Measurements from ENCODE around the gene TMEM255B. TPM values are rescaled to one million over a fixed set of nuclear protein-coding genes. Genes with fewer than 3 reads are reported as not detected.

TMEM255B gene
- total and polyA plus RNA-seq, 9 of the 15 experiments (the other 6 are each of a cell fraction or from before 2014, with no cell fraction given) = 0.01 to 0.75 (median 0.23) TPM

DNA sequence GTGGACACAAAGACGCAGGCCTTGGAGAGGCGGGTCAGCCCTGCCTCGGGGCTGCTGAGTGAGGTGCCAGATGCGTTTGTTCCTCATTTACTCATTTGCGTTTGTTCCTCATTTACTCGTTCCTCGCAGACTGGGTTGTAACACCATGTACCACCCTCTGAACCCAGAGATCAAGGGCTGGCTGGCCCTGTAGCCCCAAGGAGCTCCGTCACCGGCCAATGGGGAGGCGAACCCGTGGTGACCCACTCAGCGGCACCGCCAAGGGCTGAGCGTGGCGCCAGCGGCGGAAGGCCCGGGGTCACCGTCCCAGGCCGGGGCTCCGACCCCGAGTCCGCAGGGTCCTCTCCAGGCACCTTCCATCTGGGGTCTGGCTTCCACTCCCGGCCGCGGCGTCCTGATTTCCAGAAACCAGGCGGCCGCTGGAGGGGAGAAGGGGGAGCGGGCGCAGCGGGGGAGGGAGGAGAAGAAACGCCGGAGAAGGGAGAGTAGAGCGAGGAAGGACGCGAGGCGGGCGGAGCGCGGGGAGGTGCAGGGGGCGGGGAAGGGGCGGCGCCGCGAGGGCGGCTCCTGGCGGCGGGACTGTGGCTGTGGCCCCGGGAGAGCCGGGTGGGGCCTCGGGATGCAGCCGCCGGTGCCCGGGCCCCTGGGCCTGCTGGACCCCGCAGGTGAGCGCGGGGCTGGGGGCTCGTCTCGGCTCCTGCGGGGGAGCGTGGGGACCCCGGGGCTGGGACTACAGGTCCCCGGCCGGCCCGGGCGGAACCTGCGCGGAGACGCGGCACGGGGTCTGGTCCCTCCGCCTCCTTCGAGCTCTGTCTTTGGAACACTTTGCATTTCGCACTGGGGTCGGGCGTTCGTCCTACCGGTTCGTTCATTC is at the start of gene TMEM255B (continued):
- TF ChIP-seq, protein P1, sequence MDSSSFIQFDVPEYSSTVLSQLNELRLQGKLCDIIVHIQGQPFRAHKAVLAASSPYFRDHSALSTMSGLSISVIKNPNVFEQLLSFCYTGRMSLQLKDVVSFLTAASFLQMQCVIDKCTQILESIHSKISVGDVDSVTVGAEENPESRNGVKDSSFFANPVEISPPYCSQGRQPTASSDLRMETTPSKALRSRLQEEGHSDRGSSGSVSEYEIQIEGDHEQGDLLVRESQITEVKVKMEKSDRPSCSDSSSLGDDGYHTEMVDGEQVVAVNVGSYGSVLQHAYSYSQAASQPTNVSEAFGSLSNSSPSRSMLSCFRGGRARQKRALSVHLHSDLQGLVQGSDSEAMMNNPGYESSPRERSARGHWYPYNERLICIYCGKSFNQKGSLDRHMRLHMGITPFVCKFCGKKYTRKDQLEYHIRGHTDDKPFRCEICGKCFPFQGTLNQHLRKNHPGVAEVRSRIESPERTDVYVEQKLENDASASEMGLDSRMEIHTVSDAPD (CRISPR knock-in tag; IDR thresholded peaks at IDR 0.05) = no peak
- TF ChIP-seq ZNF212 (CRISPR knock-in tag; IDR thresholded peaks at IDR 0.05) (no peak), CEBPG (CRISPR knock-in tag; IDR thresholded peaks at IDR 0.05) (no peak), CEBPG (tag; conservative IDR thresholded peaks at IDR 0.05 in 1 of 2, IDR thresholded peaks at IDR 0.05 in 1 of 2) (no peak), ZNF263 (CRISPR knock-in tag; IDR thresholded peaks at IDR 0.05; ENCODE audit: borderline replicate concordance) (no peak), ZNF324 (CRISPR knock-in tag; IDR thresholded peaks at IDR 0.05) (no peak), COPS2 (conservative IDR thresholded peaks at IDR 0.05) (no peak), MBD2 (IDR thresholded peaks at IDR 0.05; ENCODE audit: borderline replicate concordance, low read depth) (no peak), PURB (CRISPR knock-in tag; IDR thresholded peaks at IDR 0.05; ENCODE audit: low read depth) (no peak), SIX5 (IDR thresholded peaks at IDR 0.05; ENCODE audit: borderline replicate concordance in 1 of 2, insufficient read depth in 1 of 2, low read depth in 1 of 2, low read length in 2 of 2) (no peak), NR2C2 (CRISPR knock-in tag; IDR thresholded peaks at IDR 0.05) (no peak), NR2C2 (tag; IDR thresholded peaks at IDR 0.05) (peak; percentile 32; the same call in 1 of the 2 replicates), ZNF785 (CRISPR knock-in tag; IDR thresholded peaks at IDR 0.05) (no peak), ZNF584 (CRISPR knock-in tag; IDR thresholded peaks at IDR 0.05; ENCODE audit: low read depth) (no peak), L3MBTL2 (IDR thresholded peaks at IDR 0.05) (peak; percentile 71; the same call in 1 of the 2 replicates), ZNF3 (CRISPR knock-in tag; IDR thresholded peaks at IDR 0.05) (no peak), MED1 (CRISPR knock-in tag; IDR thresholded peaks at IDR 0.05; ENCODE audit: borderline replicate concordance) (no peak), DNMT1 (IDR thresholded peaks at IDR 0.05) (no peak), EGR1 (conservative IDR thresholded peaks at IDR 0.05) (peak; percentile 31; the same call in 1 of the 2 replicates)
- TF ChIP-seq, protein P2, sequence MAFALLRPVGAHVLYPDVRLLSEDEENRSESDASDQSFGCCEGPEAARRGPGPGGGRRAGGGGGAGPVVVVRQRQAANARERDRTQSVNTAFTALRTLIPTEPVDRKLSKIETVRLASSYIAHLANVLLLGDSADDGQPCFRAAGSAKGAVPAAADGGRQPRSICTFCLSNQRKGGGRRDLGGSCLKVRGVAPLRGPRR (CRISPR knock-in tag; IDR thresholded peaks at IDR 0.05) = no peak
- TF ChIP-seq, protein P3, sequence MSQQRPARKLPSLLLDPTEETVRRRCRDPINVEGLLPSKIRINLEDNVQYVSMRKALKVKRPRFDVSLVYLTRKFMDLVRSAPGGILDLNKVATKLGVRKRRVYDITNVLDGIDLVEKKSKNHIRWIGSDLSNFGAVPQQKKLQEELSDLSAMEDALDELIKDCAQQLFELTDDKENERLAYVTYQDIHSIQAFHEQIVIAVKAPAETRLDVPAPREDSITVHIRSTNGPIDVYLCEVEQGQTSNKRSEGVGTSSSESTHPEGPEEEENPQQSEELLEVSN (IDR thresholded peaks at IDR 0.05; ENCODE audit: borderline replicate concordance in 1 of 2, extremely low read depth in 1 of 2, insufficient read depth in 1 of 2, insufficient read length in 1 of 2, low read depth in 1 of 2, low read length in 1 of 2, poor library complexity in 1 of 2, severe bottlenecking in 1 of 2) = peak in 1 of 2 experiments; percentile 59
- TF ChIP-seq, protein P4, sequence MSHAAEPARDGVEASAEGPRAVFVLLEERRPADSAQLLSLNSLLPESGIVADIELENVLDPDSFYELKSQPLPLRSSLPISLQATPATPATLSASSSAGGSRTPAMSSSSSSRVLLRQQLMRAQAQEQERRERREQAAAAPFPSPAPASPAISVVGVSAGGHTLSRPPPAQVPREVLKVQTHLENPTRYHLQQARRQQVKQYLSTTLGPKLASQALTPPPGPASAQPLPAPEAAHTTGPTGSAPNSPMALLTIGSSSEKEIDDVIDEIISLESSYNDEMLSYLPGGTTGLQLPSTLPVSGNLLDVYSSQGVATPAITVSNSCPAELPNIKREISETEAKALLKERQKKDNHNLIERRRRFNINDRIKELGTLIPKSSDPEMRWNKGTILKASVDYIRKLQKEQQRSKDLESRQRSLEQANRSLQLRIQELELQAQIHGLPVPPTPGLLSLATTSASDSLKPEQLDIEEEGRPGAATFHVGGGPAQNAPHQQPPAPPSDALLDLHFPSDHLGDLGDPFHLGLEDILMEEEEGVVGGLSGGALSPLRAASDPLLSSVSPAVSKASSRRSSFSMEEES (CRISPR knock-in tag; IDR thresholded peaks at IDR 0.05) = no peak
